Measurements from ENCODE around the gene PAX7. TPM values are rescaled to one million over a fixed set of nuclear protein-coding genes. Genes with fewer than 3 reads are reported as not detected.

PAX7 gene
- total and polyA plus RNA-seq, 2 of the 4 experiments (the other 2 are of a cell fraction): not detected

DNA sequence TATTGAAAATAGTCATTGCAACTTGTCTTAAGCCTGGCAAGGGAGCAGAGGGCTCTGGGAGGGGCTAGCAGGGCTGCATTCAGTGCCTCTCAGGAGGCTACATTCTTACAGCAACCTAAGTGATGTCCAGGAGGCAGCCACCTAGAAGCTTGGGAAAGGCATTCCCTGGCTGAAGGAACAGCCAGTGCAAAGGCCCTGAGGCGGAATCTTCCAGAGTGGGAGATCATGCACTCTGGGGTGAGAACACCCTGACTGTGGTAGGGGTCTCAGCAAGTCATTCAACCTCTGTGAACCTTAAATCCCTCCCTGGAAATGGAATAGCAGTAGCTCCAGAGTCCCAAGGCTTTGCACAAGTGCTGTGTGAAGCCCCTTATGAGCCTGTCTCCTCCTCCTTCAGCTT lies 144.7 kb downstream of the PAX7 start:
- TF ChIP-seq POLR2A (IDR thresholded peaks at IDR 0.05; ENCODE audit: low read depth, low read length) (no peak), BHLHE40 (IDR thresholded peaks at IDR 0.05; ENCODE audit: low read depth, low read length) (no peak), CEBPB (IDR thresholded peaks at IDR 0.05; ENCODE audit: low read depth, low read length) (no peak), RCOR1 (IDR thresholded peaks at IDR 0.05; ENCODE audit: insufficient replicate concordance, low read length) (no peak), NFE2L2 (IDR thresholded peaks at IDR 0.05; ENCODE audit: low read depth, low read length) (no peak), CHD1 (IDR thresholded peaks at IDR 0.05; ENCODE audit: low read depth, low read length) (no peak), RAD21 (IDR thresholded peaks at IDR 0.05; ENCODE audit: low read length) (no peak)
- TF ChIP-seq, protein P1, sequence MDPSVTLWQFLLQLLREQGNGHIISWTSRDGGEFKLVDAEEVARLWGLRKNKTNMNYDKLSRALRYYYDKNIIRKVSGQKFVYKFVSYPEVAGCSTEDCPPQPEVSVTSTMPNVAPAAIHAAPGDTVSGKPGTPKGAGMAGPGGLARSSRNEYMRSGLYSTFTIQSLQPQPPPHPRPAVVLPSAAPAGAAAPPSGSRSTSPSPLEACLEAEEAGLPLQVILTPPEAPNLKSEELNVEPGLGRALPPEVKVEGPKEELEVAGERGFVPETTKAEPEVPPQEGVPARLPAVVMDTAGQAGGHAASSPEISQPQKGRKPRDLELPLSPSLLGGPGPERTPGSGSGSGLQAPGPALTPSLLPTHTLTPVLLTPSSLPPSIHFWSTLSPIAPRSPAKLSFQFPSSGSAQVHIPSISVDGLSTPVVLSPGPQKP (IDR thresholded peaks at IDR 0.05; ENCODE audit: borderline replicate concordance, low read depth, low read length): no peak
- TF ChIP-seq, protein P2, sequence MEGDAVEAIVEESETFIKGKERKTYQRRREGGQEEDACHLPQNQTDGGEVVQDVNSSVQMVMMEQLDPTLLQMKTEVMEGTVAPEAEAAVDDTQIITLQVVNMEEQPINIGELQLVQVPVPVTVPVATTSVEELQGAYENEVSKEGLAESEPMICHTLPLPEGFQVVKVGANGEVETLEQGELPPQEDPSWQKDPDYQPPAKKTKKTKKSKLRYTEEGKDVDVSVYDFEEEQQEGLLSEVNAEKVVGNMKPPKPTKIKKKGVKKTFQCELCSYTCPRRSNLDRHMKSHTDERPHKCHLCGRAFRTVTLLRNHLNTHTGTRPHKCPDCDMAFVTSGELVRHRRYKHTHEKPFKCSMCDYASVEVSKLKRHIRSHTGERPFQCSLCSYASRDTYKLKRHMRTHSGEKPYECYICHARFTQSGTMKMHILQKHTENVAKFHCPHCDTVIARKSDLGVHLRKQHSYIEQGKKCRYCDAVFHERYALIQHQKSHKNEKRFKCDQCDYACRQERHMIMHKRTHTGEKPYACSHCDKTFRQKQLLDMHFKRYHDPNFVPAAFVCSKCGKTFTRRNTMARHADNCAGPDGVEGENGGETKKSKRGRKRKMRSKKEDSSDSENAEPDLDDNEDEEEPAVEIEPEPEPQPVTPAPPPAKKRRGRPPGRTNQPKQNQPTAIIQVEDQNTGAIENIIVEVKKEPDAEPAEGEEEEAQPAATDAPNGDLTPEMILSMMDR (conservative IDR thresholded peaks at IDR 0.05; ENCODE audit: low read depth, low read length): no peak
- TF ChIP-seq, protein P3, sequence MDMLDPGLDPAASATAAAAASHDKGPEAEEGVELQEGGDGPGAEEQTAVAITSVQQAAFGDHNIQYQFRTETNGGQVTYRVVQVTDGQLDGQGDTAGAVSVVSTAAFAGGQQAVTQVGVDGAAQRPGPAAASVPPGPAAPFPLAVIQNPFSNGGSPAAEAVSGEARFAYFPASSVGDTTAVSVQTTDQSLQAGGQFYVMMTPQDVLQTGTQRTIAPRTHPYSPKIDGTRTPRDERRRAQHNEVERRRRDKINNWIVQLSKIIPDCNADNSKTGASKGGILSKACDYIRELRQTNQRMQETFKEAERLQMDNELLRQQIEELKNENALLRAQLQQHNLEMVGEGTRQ (IDR thresholded peaks at IDR 0.05; ENCODE audit: low read depth, low read length): no peak
- dilution Hi-C loops (cut with HindIII; ENCODE audit: low sequenced_read_pairs, unreplicated experiment): no loop called here

More for the DNA sequence above, 144.7 kb downstream of the PAX7 start:
- H4K8ac ChIP-seq (ENCODE audit: low read depth in 2 of 2, low read length in 2 of 2): no peak overlapping the region
- no peak overlapping the region for H3K4me2 ChIP-seq (ENCODE audit: low read depth, low read length)
- no peak overlapping the region for H2AK5ac ChIP-seq (ENCODE audit: low read depth, low read length)
- no peak overlapping the region for H3K4ac ChIP-seq (ENCODE audit: low read depth, low read length)
- WGBS, 2 experiments (ENCODE audit: extremely low coverage in 2 of 2, insufficient read length in 1 of 2): no CpG with 5 or more reads among the region's 1 CpG
- no peak overlapping the region for H3K27ac ChIP-seq (ENCODE audit: insufficient read depth, low read length)
- H2AK9ac ChIP-seq (replicated peaks; ENCODE audit: low read depth, low read length, poor library complexity): no peak overlapping the region
- H3K79me1 ChIP-seq (ENCODE audit: low read depth in 1 of 2, low read length in 2 of 2): no peaks in the 10 kb centered on the region
- ChIA-PET CTCF (no interaction called here), POLR2A (ENCODE audit: unreplicated experiment) (no interaction called here)
- no peak for DNase-seq
- H2AFZ ChIP-seq (replicated peaks; ENCODE audit: low read length, poor library complexity): no peak overlapping the region
- no peak overlapping the region for H4K91ac ChIP-seq (ENCODE audit: insufficient read depth, low read depth, low read length)
- H2BK15ac ChIP-seq (ENCODE audit: low read depth, low read length): no peak overlapping the region
- no peak for ATAC-seq (ENCODE audit: low read depth)
- H3K9me3 ChIP-seq (ENCODE audit: control insufficient read depth, insufficient read depth, low read length): no peaks in the 10 kb centered on the region
- no peak overlapping the region for H3K18ac ChIP-seq (ENCODE audit: low read depth, low read length)
- no peaks in the 10 kb centered on the region for H3K9me1 ChIP-seq (ENCODE audit: insufficient read depth, low read length)
- no peak overlapping the region for H3K4me3 ChIP-seq (ENCODE audit: insufficient read depth, low read depth, low read length)
- H3K4me1 ChIP-seq (ENCODE audit: control insufficient read depth, insufficient read depth, low read length): no peaks in the 10 kb centered on the region
- peaks cover 7% of the 10 kb centered on the region for H3K27me3 ChIP-seq (ENCODE audit: control insufficient read depth, insufficient read depth, low read length)
- H2BK120ac ChIP-seq (ENCODE audit: low read depth, low read length): no peak overlapping the region
- no peak overlapping the region for H2BK20ac ChIP-seq (ENCODE audit: low read depth, low read length)
- intact Hi-C loops (cut with micrococcal nuclease): no loop called here
- no TSS peak for BruUV-seq (replicated peaks)
- H2BK5ac ChIP-seq (ENCODE audit: low read depth, low read length, poor library complexity, severe bottlenecking): no peak overlapping the region
- H4K5ac ChIP-seq (ENCODE audit: low read depth, low read length): no peak overlapping the region
- in situ Hi-C loops (cut with MboI; ENCODE audit: low sequenced_read_pairs): no loop called here
- H4K20me1 ChIP-seq (ENCODE audit: insufficient read depth, low read length): no peaks in the 10 kb centered on the region
- no peak overlapping the region for H3K23ac ChIP-seq (ENCODE audit: low read depth, low read length)
- H3K9ac ChIP-seq (ENCODE audit: low read depth, low read length): no peak overlapping the region
- H3K14ac ChIP-seq (replicated peaks; ENCODE audit: low read depth, low read length): no peak overlapping the region
- no peak overlapping the region for H3K56ac ChIP-seq (ENCODE audit: extremely low read depth, insufficient read depth, low read length)
- no peaks in the 10 kb centered on the region for H3K36me3 ChIP-seq (ENCODE audit: control insufficient read depth, insufficient read depth, low read length)

All from IMR-90 (cell line).